Measurements from ENCODE around the gene TPST1.

Gene TPST1

GRCh38 chr7:66239467-66239856, 34.3 kb downstream of the TPST1 start:
- DNase-seq: no peak

- DNase-seq: no peak
Observed at GRCh38 chr7:66245008-66245407, 39.9 kb downstream of the TPST1 start.

GRCh38 chr7:66246554-66247171, 41.5 kb downstream of the TPST1 start:
- no peak for DNase-seq

GRCh38 chr7:66247380-66248078, 42.4 kb downstream of the TPST1 start:
- no peak for DNase-seq

GRCh38 chr7:66250711-66251110, 45.6 kb downstream of the TPST1 start:
- DNase-seq: no peak

- no peak for DNase-seq
Observed at GRCh38 chr7:66255534-66256100, 50.5 kb downstream of the TPST1 start.

GRCh38 chr7:66256281-66256680, 51.1 kb downstream of the TPST1 start:
- DNase-seq: no peak

- DNase-seq: no peak
Observed at GRCh38 chr7:66257481-66257880, 52.3 kb downstream of the TPST1 start.

- no peak for DNase-seq
Observed at GRCh38 chr7:66258409-66258808, 53.3 kb downstream of the TPST1 start.

- DNase-seq: no peak
Observed at GRCh38 chr7:66261941-66262340, 56.8 kb downstream of the TPST1 start.

- no peak for DNase-seq
Observed at GRCh38 chr7:66263936-66264335, 58.8 kb downstream of the TPST1 start.

GRCh38 chr7:66265566-66265965, 60.4 kb downstream of the TPST1 start:
- DNase-seq: no peak

- DNase-seq: no peak
Observed at GRCh38 chr7:66267249-66267648, 62.1 kb downstream of the TPST1 start.

GRCh38 chr7:66269978-66270377, 64.8 kb downstream of the TPST1 start:
- DNase-seq: no peak

GRCh38 chr7:66272321-66272720, 67.2 kb downstream of the TPST1 start:
- no peak for DNase-seq

GRCh38 chr7:66276363-66276762, 71.2 kb downstream of the TPST1 start:
- DNase-seq: no peak

- DNase-seq: no peak
Observed at GRCh38 chr7:66277492-66277891, 72.4 kb downstream of the TPST1 start.

GRCh38 chr7:66279912-66280311, 74.8 kb downstream of the TPST1 start:
- DNase-seq: no peak

GRCh38 chr7:66281678-66282590, 76.8 kb downstream of the TPST1 start:
- no peak for DNase-seq

- DNase-seq: no peak
Observed at GRCh38 chr7:66282591-66282935, 77.4 kb downstream of the TPST1 start.

GRCh38 chr7:66283003-66283920, 78.1 kb downstream of the TPST1 start:
- DNase-seq: no peak

- no peak for DNase-seq
Observed at GRCh38 chr7:66296001-66296521, 90.9 kb downstream of the TPST1 start.
